H4 (cell line): ENCODE data around the gene SDHAF3. TPM values are rescaled to one million over a fixed set of nuclear protein-coding genes. Genes with fewer than 3 reads are reported as not detected.
"Not testable (repeated sequence)": the region's sequence is repeated elsewhere in the genome, so short reads cannot be mapped to it uniquely, and the experiment has no call there.

ENCODE experiments used
- DNase-seq: peaks from one replicate; pipeline ENCODE4 v3.0.0-alpha.2; 2015; ENCODE audit warnings: low spot score
- total RNA-seq: library from RNA; depleted of rRNA; stranded (reverse); fragments of >200 nt; shearing (Covaris generic); gene quantifications from 2 replicates; pipeline ENCODE4 v1.2.3, GENCODE V29; 2014; rRNA removed

Gene SDHAF3
- 48.2 and 62.1 TPM in 2 replicates for total RNA-seq

DNA sequence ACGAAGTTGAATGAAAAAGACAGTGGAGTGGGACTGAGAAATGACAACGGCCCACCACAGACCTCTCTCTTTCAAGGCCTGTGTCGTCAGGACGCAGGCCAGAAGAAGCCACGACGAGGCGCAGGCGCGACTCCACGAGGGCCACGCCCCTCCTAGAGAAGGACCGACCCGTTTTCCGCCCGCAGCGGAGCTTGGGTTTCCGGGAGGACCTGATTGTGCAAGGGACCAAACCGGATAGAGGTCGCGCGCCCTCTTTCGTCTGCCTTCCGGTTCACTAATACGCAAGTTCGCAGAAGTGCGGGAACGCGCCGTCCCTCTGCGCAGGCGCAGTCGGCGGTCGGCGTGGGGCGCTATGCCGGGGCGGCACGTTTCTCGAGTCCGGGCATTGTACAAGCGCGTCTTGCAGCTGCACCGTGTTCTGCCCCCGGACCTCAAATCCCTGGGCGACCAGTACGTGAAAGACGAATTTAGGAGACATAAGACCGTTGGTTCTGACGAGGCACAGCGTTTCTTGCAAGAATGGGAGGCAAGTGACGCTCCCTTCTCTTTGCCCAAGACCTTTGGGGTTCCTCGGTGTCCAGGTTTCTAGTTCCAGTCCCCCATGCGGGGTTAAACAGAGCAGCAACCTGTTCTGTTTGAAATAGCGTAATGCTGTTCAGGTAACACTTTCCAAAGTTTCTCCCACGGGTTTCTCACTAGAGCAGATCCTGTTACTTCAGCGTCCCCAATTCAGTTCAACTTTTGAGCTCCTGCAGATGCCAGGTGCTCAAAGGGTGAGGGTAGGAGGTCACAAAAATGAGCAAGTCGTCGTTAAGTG lies at the start of gene SDHAF3:
SDHAF3 (plus strand) TSS at position 327 of the 817 bp plus-strand sequence; CDS start at position 353, 26 bp downstream.
- peak; percentile 99 for DNase-seq

DNA sequence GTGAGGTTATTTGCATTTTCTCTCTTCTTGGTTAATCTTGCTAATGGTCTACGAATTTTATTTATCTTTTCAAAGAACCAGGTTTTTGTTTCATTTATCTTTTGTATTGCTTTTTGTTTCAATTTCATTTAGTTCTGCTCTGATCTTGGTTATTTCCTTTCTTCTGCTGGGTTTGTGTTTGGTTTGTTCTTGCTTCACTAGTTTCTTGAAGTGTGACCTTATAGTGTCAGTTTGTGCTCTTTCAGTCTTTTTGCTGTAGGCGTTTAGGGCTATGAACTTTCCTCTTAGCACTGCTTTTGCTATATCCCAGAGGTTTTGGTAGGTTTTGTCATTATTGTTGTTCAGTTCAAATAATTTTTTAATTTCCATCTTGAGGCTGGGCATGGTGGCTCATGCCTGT lies 45.5 kb upstream of the SDHAF3 start:
- DNase-seq: not testable (repeated sequence)

DNA sequence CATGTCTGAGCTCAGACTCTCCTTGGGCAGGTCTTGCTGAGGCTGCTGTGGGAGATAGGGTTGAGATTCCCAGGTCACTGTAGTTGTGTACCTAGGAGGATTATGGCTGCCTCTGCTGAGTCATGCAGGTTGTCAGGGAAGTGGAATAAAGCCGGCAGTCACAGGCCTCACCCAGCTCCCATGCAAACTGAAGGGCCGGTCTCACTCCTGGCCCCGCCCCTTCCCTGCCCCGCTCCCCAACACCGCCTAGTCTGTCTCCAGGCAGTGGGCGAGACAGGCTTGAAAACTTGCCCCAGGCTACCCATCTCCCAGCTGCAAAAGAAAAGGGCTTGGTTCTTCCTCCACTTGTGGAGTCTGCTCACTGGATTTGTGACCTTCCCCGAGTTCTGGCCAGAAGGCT lies 41.6 kb upstream of the SDHAF3 start:
- DNase-seq: no peak

DNA sequence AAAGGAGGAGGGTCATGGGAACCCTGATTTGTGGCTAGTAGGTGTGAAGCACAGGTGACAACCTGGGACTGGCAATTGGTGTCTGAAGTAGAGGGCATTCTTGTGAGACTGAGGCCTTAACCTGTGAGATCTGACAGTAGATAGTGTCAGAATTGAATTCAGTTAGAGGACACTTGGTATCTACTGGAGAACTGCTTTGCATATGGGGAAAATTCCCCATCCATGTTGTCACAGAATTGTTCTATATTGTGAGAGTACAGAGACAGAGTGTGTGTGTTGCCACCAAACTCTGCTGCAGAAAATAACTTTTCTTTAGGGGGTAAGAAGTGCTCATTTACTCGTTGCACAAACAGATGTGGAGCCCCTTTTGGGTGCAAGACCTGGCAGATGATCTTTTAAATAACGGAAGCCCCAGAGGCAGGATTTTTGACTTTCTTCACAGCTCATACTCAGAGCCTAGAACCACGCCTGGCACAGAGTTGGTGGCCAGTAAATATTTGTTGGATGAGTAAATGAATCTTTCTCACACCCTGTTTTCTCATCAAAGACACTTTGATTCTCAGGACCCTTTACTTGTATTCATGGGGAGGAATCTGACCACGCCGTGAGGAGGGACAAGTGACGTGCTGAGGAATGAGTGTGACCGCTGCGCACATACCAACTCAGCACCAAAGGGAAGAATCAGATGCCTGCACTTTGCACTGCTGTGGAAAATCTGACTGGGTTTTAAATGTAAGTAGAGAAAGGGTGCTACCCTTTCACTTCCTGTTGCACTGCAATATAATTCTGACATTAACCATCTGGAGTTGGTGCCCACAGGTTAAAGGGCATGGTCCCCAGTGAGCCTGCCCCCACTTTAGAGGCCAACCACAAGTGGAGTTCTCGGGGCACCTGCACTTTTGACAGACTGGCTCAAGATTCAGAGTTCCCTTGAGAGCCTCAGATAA lies 39.2 kb upstream of the SDHAF3 start:
- DNase-seq: no peak

DNA sequence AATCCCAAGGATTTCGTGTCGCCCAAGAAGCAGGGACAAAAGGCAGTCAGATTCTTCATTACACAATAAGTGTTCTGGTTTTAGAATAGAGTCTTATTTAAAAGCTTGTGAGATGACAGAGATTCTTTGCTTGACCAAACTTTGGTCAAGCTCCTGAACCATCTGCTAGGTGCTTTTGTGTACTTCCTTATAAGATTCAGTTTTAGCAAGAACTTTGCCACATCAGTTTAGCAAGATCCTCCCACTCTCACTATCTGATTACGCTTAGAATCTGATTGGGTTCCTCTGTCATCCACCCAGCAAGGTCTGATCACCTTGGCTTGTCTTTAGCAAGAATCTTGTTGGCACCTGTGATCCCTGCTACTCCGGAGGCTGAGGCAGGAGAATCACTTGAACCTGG lies 38.2 kb upstream of the SDHAF3 start:
- no peak for DNase-seq

DNA sequence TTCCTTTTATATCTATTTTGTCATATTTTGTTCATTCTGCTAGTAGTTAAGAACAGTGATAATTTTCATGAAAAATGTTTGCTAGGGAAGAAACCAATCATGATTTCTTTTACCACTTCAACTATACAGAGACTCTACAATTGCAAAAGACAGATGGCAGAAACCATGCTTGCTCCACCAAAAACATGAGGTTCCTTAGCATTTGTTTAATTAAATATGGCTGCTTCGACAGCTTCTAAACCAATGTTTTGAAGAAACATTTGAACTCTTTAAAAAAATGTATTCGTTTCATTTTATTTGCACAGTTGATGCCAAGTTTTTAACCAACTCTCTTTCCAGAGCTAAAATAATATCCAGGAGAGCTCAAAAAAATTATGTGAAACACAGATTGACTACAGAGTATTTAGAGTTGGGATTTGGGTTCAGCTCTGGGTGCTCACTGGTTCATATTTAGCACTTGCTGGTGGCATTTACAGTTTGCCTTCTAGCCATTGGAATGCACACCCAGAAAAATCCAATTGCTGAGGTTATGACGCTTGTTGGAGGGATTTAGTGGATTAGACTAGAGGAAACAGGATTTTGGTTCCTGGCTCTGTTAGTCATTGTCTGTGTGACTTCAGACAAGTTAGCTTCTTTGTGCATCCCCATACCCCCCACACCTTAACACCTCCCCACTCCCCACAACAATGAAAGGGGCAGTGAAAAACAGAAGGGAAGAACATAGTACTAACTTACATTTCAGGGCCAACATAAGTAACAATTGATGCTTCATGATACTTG lies 35.8 kb upstream of the SDHAF3 start:
- DNase-seq: no peak

DNA sequence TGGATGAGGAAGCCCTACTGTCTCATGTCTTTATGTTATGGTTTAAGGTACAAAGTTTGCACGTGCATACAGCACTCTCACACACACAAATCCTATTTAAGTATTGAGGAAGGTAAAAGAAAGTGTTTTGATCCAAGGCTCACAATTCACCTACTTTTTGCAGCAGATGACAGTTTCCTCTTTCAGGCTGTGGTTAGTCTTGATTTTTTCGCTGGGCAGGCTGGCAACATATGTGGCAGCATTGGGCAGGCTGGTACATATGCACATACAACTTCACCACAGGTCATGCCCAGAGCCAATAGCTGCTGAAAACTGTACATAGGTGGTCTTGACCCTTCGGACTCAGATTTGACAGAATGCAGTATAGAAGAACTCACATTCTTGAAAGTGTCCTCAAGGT lies 29.1 kb upstream of the SDHAF3 start:
- DNase-seq: no peak

DNA sequence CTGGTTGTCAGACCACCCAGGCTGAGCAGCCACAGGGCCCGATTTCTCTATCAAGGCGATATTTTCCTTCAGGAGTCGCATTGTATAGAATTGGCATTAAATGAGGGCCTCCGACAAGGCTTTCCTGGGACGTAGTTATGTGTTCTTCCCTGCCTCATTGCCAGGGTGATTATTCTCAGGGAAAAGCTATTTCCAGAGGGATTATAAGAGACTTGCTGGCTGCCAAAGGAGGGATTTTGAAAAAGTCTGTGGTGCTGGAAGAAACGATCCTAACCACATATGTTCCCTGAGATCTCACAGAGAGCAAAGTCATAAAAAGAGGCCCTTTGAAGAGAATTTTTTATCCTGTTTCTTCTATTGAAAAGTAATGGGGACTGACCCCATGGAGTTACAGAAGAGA lies 27.7 kb upstream of the SDHAF3 start:
- no peak for DNase-seq

DNA sequence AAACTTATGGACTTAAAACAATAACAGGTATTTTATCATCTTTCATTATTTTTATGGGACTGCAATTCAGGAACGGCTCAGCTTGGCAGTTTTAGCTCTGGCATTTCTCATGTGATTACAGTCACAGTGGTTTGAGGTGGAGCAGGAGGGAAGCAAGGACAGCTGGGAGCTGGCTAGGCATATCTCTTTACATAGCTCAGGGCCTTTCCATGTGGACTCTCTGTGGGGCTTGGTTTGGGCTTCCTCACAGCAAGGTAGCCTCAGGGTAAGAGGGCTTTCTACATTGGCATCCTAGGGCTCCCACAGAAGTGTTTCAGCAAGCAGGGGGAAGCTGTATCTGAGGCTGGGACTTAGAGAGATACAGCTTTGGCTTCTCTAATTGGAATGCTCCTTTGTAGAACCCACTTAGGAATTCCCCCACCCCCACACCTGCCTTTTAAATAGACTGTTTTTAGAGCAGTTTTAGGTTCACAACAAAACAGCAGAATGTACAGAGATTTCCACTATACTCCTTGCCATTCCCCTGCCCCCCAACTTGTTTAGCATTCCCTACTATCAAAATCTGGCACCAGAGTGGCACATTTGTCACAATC lies 26.6 kb upstream of the SDHAF3 start:
- no peak for DNase-seq

DNA sequence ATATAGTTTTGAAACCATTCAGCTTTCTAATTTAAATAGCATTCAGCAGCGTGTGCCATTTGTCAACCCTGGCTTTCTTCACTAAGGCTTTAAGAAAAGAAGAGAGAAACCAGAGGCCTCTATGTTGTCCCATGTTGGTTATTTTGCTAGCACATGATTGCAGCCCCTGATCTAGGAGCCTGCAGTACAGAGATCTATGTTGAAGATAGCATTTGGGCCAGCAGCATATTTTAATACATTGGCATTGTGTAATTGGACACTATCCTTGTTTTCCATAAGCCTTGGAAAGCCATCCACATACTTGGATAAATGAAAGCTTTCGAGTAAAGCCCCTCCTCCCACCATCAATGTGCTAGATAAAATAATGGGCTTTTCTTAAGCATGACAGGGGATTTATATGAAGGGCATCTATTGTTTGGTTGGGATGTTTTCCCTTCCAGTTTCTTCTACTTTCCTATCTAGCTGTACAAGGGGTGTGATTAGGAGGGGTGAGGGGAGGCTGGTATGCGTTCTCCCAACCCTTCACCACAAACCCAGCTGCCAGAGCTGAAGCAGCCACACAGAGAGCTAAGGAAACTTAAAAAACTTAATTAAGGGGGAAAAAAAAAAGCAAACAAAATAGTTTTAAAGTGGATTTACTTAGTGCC lies 23.1 kb upstream of the SDHAF3 start:
- peak; percentile 76 for DNase-seq

DNA sequence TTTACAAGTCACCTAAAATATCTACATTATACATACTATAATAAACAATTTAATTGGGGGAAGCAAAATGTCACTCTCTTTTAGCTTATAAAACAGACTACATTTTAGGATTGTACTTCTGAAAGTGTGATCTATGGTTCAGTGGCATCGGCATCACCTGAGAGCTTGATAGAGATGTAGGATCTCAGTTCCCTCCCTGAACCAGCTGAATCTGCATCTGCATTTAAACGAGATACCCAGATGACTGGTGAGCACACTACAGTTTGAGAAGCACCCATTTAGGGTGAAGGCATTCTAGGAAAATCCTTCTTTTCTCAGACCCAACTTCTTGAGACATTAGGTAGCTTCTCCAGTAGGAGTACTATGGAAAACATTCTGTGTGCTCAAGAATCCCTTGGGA lies 21.5 kb upstream of the SDHAF3 start:
- DNase-seq: no peak

DNA sequence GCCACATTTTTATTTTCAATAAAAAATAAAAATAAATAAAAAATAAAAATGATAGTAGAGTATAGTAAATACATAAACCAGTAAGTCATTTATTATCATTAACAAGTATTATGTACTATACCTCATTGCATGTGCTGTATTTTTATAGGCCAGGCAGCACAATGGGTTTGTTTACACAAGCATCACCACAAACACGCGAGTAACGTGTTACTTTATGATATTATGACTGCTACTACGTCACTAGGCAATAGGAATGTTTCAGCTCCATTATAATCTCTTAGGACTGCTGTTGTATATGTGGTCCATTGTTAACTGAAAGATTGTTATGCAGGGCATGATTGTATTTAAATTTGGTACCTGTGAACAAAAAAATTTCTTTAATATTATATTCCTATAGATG lies 20.8 kb upstream of the SDHAF3 start:
- peak; percentile 44 for DNase-seq

DNA sequence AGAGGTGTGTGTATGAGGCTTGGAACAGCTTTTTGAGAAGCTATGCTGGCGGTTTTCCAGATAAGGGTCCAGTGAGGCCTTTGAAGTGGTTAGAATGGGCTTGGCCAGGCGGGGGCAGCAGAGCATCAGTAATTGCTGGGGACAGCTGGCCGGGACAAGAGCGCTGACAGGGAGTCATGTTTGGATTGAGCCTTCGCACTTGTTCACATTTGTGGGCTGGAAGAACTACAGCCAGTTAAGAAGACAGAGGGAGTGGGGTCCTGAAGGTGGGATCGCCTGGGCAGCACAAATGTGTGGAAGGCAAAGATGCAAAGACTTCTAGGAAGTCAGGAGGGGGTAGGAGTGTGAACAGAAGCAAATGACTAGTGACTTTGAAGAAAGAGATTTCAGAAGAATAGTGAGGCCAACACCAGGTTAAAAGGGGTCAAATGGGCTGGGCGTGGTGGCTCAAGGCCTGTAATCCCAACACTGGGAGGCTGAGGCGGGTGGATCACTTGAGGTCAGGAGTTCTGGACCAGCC lies 12.7 kb upstream of the SDHAF3 start:
- DNase-seq: peak; percentile 81

DNA sequence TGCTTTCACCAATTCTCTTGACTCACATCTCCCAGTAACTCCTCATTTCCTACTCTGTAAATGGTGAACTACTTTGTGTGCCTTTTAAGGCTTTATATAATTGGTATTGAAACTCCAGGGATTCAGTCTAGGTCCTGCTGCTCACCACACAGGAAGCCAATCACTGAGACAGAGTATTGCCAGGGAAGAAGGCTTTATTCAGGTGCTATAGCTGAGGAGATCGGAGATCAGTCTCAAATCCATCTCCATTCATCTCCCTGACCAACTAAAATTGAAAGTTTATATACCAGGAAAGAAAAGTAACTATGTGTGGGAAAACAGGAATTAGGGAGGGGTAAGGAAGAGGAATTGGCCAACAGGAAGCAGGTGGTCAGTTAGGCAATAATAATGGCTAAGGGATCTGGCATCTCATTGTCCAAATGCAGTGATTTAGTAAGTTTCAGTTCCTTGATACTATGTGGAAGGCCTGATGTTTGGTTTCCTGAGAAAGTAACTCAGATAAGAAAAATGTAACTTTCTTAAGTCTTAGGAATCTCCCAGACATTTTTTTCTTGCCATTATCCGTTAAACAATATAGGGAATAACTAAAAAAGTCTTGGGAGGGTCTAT lies 10.2 kb upstream of the SDHAF3 start:
- no peak for DNase-seq

DNA sequence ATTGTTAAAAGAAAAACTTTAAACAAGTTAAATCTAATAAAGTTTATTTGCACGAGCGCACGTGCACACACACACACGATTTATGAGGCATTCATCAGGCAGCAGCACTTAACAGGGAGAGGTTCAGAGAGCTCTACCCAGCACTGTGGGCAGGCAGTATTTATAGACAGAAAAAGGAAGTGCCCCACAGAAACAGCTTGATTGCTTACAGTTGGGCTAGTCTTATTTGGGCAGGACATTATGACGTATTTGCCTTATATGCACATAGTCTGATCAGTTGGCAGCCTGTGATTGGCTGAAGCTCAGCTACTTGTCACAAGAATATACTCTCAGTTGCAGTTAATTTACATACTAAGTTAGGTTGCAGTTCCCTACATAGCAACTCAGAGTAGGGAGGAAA lies 1.2 kb upstream of the SDHAF3 start:
- DNase-seq: no peak

DNA sequence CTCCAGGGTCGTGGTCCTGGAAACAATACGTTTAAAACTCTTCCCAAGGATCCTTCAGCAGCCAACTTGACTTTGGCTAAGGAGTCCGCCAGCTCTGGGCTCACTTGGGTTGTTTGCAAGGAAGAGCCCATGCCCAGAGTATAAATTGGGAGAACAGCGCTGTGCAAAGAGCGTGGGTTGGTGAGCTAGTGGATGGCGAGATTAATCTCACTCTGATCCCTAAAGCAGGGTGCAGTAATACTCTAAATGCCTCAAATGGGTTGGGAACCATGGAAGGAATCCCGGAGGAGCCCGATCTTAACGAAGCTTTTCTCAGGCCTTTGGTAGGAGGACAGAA lies 495 bp upstream of the SDHAF3 start:
- no peak for DNase-seq

DNA sequence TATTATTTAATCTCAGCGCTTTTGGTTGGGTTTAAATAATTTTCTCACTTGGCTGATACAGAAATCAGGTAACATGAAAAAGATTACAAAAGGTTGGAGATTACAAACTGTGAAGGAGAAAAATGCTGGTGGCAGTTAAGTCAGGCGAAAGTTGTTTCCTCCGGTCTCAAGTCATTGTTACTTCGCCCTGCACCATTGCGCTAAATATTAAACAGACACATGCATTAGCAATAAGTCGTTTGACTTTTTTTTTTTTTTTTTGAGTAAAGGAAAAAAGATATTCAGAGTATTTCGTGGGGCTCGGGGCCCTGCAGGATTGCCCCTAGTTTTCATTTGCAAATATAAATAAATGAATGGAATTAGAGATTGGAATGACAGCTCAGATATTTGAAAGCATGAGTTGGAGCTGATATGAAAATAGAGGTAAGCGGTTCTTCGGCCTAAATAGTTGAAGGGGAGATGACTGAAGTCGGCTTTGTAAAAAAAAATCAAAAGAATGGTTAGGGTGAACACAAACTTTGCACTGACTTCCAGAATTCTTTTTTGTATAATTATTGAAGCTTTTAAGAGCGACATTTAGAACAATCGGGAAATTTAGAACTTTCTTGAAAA lies 914 bp downstream of the SDHAF3 start:
- DNase-seq: no peak

DNA sequence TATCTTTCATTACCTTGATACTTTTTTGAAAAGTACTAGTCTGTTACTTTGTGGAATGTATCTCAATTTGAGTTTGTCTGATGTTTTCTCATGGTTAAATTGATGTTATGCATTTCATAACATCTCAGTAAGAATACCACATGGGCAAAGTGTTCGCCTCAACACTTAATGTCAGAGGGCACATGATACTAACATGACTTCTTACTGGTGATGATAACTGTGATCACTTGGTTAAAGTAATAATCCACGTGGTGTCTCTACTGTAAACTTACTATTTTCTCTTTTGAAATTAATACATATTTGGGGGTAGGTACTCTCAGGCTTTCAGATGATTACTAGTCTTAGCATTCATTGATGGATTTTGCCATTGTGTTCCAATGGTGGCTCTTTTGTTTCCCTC lies 2.2 kb downstream of the SDHAF3 start:
- DNase-seq: no peak

DNA sequence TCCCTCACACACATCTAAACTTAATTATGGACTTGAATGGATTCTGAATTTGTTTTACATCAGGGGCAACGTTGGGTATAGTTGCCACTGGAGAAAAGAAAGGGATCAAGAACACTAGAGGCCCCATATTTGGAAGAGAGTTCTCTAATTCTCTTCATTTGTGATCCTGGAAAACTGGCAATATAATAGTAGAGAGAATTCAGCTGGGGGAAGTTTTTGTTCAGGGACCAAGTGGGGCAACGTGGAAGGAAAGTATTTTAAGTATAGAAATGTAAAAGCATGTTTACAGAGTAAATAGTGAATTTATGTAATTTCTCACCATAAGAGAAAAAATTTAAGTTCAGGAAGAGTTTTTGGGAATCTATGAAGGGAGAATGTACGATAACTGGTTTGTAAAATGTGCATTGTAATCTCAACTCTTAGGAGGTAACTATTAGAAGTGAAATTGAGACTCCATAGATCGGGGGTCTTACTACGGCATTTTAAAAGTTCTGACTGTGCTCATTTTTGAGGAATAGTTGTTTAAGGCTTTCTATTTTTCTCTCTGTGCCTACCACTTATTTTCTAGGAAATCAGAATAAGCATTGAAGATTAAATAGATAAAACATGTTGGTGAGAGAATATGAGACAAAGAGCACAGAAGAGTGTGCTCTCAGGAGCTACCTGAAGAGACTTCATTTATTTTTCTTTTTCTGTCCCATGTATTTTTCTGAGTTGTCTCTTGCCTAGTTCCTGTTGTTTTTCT lies 3.4 kb downstream of the SDHAF3 start:
- no peak for DNase-seq
